Hypothalamus (tissue), 51 donors: ENCODE results near the gene OLAH.

Source experiments
- DNase-seq, 51 donors: peaks; one replicate each; lab custom pipeline; 2025; lab: John Stamatoyannopoulos, UW

Gene OLAH

DNA sequence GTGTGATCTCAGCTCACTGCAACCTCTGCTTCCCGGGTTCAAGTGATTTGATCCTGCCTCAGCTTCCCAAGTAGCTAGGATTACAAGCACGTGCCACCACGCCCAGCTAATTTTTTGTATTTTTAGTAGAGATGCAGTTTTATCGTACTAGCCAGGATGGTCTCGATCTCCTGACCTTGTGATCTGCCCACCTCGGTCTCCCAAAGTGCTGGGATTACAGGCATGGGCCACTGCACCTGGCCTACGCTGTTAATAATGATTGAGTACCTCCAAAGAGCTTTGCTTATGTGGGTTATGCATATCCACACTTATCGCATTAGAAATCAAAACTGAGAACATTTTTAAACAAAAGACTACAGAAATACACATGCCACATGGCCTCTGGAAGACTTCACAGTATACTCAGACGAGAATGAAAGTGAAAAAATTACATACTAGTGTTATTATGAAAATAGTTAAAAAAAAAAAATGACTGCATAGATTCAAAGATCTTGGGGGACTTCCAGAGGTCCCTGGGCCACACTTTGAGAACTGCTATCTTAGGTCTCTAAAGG is 78.8 kb downstream of the OLAH start:
- no peak for DNase-seq
